Upper lobe of right lung (tissue), 1 donor: ENCODE measurements around the gene UNC5C. TPM values are rescaled to one million over a fixed set of nuclear protein-coding genes. Genes with fewer than 3 reads are reported as not detected.
"Not testable (repeated sequence)": the region's sequence is repeated elsewhere in the genome, so short reads cannot be mapped to it uniquely, and the experiment has no call there.

Experiments used
- ATAC-seq: fragments of 200-7000 bp; cut with Tn5 transposase; one replicate; pipeline ENCODE4 v1.9.1; 2020; ENCODE audit warnings: mild to moderate bottlenecking, moderate library complexity
- DNase-seq: peaks from one replicate; pipeline ENCODE4 v3.0.0-alpha.2; 2020
- H3K27ac ChIP-seq: fragments of 200-600 bp; one replicate; pipeline ENCODE4 v1.8.0; 2022
- H3K27me3 ChIP-seq: fragments of 200-600 bp; one replicate; pipeline ENCODE4 v1.8.0; 2022; ENCODE audit warnings: mild to moderate bottlenecking
- H3K36me3 ChIP-seq: fragments of 200-600 bp; one replicate; pipeline ENCODE4 v1.8.0; 2022
- H3K4me1 ChIP-seq: fragments of 200-600 bp; one replicate; pipeline ENCODE4 v1.8.0; 2022
- H3K4me3 ChIP-seq: fragments of 200-600 bp; one replicate; pipeline ENCODE4 v1.8.0; 2022; ENCODE audit warnings: mild to moderate bottlenecking
- H3K9me3 ChIP-seq: fragments of 200-600 bp; one replicate; pipeline ENCODE4 v1.8.0; 2022
- intact Hi-C: fragments of 100-400 bp; cut with DNase I; formaldehyde crosslinking; loops from one replicate; pipeline ENCODE4 v1.11.0; 2022
- total RNA-seq: library from RNA; stranded (reverse); fragmentation: NEBNext Ultra II Directional; extraction: Animal tissue kit (Norgen Biotek cat#: 25700); gene quantifications from one replicate; pipeline ENCODE4 v1.2.1, GENCODE V29; 2021
- TF ChIP-seq, protein P1 (sequence below): fragments of 200-600 bp; IDR thresholded peaks from one replicate; pipeline ENCODE4 v1.8.0; 2022; ENCODE audit warnings: antibody characterized with exemption
- donor health status: DM: no; HTN: yes; CAD: no; lungs with severe emphysema.

Gene UNC5C
- total RNA-seq, 1 donor from 2014 or later, result 6.7 TPM

- Histone ChIP-seq H3K4me3 (no peak overlapping the region), H3K4me1 (no peaks in the 10 kb centered on the region), H3K27ac (no peak overlapping the region), H3K9me3 (no peaks in the 10 kb centered on the region), H3K27me3 (no peaks in the 10 kb centered on the region), H3K36me3 (no peaks in the 10 kb centered on the region)
- TF ChIP-seq, protein P1, sequence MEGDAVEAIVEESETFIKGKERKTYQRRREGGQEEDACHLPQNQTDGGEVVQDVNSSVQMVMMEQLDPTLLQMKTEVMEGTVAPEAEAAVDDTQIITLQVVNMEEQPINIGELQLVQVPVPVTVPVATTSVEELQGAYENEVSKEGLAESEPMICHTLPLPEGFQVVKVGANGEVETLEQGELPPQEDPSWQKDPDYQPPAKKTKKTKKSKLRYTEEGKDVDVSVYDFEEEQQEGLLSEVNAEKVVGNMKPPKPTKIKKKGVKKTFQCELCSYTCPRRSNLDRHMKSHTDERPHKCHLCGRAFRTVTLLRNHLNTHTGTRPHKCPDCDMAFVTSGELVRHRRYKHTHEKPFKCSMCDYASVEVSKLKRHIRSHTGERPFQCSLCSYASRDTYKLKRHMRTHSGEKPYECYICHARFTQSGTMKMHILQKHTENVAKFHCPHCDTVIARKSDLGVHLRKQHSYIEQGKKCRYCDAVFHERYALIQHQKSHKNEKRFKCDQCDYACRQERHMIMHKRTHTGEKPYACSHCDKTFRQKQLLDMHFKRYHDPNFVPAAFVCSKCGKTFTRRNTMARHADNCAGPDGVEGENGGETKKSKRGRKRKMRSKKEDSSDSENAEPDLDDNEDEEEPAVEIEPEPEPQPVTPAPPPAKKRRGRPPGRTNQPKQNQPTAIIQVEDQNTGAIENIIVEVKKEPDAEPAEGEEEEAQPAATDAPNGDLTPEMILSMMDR, result no peak
- intact Hi-C loops, result no loop called here
- no peak for DNase-seq
- peak; percentile 86 for ATAC-seq
Observed at GRCh38 chr4:95153182-95153581, 395.6 kb downstream of the UNC5C start.

- TF ChIP-seq, protein P1, result no peak
- no peaks in the 10 kb centered on the region for H3K4me1 ChIP-seq
- ATAC-seq (no peak), DNase-seq (no peak)
- intact Hi-C loops, result no loop called here
- no peaks in the 10 kb centered on the region for H3K9me3 ChIP-seq
- no peaks in the 10 kb centered on the region for H3K27me3 ChIP-seq
- H3K36me3 ChIP-seq, result no peaks in the 10 kb centered on the region
- H3K27ac ChIP-seq, result no peak overlapping the region
- H3K4me3 ChIP-seq, result no peak overlapping the region
Observed at GRCh38 chr4:95151255-95151654, 397.5 kb downstream of the UNC5C start.

GRCh38 chr4:95142932-95143331 is 405.8 kb downstream of the UNC5C start:
- Histone ChIP-seq H3K9me3 (no peaks in the 10 kb centered on the region), H3K4me3 (no peak overlapping the region), H3K36me3 (no peaks in the 10 kb centered on the region), H3K4me1 (no peaks in the 10 kb centered on the region), H3K27ac (no peak overlapping the region), H3K27me3 (peaks cover 3% of the 10 kb centered on the region)
- TF ChIP-seq, protein P1, result no peak
- intact Hi-C loops, result no loop called here
- ATAC-seq (peak; percentile 17), DNase-seq (no peak)

DNA sequence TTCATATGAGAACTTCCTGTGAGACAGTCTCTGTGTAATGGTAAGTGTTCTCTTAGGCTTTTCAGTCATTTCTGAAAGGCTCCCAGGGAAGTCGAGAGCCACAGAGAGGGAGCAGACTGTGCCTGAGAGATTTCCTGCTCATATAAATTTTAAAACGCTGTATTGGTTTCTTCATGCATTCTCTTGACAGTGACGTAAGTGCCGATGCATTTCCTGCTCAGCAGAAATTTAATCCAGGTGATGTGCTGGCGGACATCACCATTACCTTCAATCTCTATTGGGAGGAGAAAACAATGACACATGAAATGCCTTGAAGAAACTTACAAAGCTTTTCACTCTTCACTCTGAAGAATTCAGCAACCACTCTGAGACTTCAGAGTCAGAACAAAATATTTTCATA is 407.4 kb downstream of the UNC5C start:
- H3K9me3 ChIP-seq, result no peaks in the 10 kb centered on the region
- no peaks in the 10 kb centered on the region for H3K4me1 ChIP-seq
- intact Hi-C loops, result no loop called here
- TF ChIP-seq, protein P1, result no peak
- H3K36me3 ChIP-seq, result no peaks in the 10 kb centered on the region
- ATAC-seq (no peak), DNase-seq (no peak)
- H3K27me3 ChIP-seq, result peaks cover 3% of the 10 kb centered on the region
- H3K4me3 ChIP-seq, result no peak overlapping the region
- H3K27ac ChIP-seq, result no peak overlapping the region

- H3K4me1 ChIP-seq, H3K27ac ChIP-seq, DNase-seq, H3K27me3 ChIP-seq, ATAC-seq, H3K36me3 ChIP-seq, H3K4me3 ChIP-seq, H3K9me3 ChIP-seq, intact Hi-C loops: not testable (repeated sequence)
Observed at GRCh38 chr4:95139424-95139823, 409.3 kb downstream of the UNC5C start.

- H3K4me1 ChIP-seq, H3K36me3 ChIP-seq, H3K27ac ChIP-seq, H3K9me3 ChIP-seq, DNase-seq, H3K4me3 ChIP-seq, intact Hi-C loops, H3K27me3 ChIP-seq, ATAC-seq: not testable (repeated sequence)
Observed at GRCh38 chr4:95134016-95134415, 414.8 kb downstream of the UNC5C start.

DNA sequence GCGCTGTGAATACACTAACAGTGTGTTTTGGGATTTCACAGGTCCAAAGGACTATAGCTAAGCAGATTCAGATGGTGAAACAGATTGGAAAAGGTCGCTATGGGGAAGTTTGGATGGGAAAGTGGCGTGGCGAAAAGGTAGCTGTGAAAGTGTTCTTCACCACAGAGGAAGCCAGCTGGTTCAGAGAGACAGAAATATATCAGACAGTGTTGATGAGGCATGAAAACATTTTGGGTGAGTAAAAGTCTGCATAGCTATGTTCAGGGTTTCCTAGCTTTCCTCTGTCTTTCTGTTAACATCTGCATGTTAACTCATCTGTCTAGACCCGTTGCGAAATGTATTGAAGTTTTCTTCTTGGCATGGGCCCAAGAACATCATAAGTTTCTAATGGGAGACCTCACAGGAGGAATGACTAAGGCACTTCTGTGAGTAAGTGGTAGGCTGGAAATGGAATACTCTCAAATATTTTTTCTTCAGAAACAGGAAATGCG is 418.9 kb downstream of the UNC5C start:
- no peaks in the 10 kb centered on the region for H3K27me3 ChIP-seq
- ATAC-seq (peak; percentile 66), DNase-seq (no peak)
- TF ChIP-seq, protein P1, result no peak
- no peak overlapping the region for H3K4me3 ChIP-seq
- no peak overlapping the region for H3K27ac ChIP-seq
- no peaks in the 10 kb centered on the region for H3K4me1 ChIP-seq
- no peaks in the 10 kb centered on the region for H3K36me3 ChIP-seq
- intact Hi-C loops, result no loop called here
- H3K9me3 ChIP-seq, result no peaks in the 10 kb centered on the region
